Fibroblast of mammary gland (primary cell): ENCODE measurements around the gene CRIM1.

Experiments used
- DNase-seq: peaks from one replicate; pipeline ENCODE4 v3.0.0-alpha.2; 2010; ENCODE audit warnings: low read depth
- H3K4me3 ChIP-seq: 2 replicates; pipeline ENCODE4 v1.5.1; 2011; ENCODE audit warnings: low read depth, mild to moderate bottlenecking, low read length, moderate library complexity; ENCODE audit not compliant: control insufficient read depth
- TF ChIP-seq, protein P1 (sequence below): conservative IDR thresholded peaks from 2 replicates; pipeline ENCODE4 v1.5.1; 2011; ENCODE audit warnings: low read depth, low read length, inconsistent platforms; ENCODE audit not compliant: control insufficient read depth, insufficient read depth

CRIM1 gene

DNA sequence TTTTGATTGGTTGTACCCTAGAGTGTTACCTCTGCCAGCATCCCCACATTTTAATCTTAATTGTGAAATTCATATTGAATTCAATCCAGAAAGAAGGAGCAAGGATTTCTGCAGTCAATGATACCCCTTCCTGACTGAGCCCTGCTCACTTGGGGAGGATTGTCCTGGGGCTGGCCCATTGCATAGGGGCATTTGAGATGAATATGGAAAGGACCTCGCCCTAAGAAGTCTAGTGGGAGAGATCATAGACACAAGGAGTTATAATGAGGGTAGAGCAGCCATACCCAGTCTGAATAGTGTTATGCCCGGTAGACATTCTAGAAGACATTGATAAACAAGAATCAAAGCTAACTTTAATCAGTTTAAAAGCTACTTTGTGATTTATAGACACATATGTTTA, 53.8 kb downstream of the CRIM1 start:
- no peak for DNase-seq
- TF ChIP-seq, protein P1, sequence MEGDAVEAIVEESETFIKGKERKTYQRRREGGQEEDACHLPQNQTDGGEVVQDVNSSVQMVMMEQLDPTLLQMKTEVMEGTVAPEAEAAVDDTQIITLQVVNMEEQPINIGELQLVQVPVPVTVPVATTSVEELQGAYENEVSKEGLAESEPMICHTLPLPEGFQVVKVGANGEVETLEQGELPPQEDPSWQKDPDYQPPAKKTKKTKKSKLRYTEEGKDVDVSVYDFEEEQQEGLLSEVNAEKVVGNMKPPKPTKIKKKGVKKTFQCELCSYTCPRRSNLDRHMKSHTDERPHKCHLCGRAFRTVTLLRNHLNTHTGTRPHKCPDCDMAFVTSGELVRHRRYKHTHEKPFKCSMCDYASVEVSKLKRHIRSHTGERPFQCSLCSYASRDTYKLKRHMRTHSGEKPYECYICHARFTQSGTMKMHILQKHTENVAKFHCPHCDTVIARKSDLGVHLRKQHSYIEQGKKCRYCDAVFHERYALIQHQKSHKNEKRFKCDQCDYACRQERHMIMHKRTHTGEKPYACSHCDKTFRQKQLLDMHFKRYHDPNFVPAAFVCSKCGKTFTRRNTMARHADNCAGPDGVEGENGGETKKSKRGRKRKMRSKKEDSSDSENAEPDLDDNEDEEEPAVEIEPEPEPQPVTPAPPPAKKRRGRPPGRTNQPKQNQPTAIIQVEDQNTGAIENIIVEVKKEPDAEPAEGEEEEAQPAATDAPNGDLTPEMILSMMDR, result no peak
- no peak overlapping the region for H3K4me3 ChIP-seq

DNA sequence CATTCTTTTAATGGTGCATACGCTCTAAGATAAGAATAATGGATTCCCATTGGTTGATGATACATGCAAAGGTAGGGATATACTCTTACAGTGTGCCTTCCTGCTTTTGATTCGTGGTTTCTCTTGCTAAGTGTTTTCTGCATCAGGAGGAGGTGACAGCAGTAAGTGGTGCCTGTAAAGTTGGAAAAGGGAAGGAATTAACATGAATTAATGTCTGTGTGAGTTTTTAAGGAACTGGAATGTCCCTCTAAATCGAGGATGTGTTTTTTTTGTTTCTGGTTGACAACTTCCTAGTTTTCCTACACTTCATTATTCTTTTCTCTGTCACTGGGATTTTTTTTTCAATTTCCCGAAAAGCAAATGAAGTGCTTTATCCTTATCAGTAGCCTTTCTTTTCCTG, 54.4 kb downstream of the CRIM1 start:
- TF ChIP-seq, protein P1, result no peak
- no peak for DNase-seq

DNA sequence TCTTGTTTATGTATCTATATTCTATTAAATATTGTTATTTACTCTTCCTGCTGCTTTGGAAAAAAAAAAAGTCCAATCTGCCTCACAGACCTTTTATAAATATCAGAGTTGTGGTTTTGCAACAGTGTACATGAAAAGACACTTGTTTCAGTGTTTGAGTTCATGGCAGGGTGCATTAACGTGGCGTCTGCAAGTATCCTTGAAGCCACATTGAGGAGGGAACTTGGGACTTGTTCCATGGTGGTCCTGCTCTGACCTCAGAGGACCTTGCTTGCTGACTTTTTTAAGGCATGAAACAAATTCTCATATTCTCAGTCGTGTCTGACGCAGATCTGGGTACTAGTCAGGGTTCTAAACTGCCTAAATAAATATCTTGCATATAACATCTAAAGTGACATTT, 55.1 kb downstream of the CRIM1 start:
- H3K4me3 ChIP-seq, result no peak overlapping the region
- DNase-seq, result no peak
- TF ChIP-seq, protein P1, result no peak

More for the DNA sequence above, 54.4 kb downstream of the CRIM1 start:
- H3K4me3 ChIP-seq, result no peak overlapping the region

DNA sequence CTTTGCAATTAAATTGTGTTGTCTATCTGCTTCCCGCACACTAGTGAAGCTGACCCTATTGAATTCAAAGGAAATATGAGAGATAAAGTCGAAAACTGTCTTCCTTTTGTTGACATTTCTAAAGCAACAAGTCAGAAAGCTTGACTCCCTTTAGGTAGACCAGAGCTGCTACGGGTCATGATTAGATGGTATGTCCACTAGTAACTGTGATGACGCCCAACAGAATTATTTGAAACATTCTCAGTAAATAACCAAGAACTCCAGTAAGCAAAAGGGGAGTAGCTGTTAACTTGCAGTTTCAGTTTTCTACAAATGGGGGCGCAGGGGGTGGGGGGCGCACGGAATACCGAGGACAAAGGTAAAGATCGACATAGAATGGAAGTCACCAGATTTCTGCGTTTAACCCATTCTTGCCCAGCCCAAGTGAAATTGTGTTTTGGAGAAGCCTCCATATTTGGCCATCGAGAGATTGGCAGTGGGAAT, 56.4 kb downstream of the CRIM1 start:
- TF ChIP-seq, protein P1, result no peak
- DNase-seq, result no peak
- H3K4me3 ChIP-seq, result no peak overlapping the region

DNA sequence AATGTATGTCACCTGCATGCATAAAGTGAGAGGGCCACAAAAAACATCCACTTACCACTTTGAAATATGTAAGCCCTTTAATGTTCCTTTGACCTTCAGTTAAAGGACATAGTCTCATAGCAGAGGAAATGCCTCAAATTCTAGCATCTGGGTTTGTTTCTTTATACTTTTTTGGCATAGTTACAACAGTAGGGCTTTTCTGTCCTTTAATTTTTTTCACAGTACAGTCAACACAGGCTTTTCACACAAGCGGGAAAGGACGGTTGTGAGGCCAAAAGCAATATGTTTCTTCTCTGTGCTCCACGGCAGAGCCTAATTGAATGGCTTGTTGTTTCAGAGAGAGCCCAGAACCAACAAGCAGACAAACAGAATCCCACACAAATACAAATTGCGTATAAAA, 57.6 kb downstream of the CRIM1 start:
- no peak for DNase-seq

DNA sequence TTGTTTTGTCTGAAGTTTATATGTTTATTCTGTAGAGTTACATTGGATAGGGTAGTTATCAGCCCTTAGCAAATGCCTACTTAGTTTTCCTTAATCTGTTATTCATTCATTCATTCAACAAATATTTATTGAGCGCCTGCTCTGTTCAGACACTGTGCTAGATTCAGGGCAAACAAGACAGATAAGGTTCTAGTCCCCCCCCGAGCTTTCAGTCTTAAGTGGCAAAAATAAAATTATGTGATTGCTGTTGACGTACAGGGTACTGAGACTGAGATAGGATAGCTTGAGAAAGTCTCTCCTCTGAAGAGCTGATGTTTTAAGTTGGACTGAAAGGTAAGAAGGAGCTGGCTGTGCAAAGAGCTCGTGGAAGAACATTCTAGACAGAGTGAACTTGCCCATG, 58.7 kb downstream of the CRIM1 start:
- no peak for DNase-seq
- TF ChIP-seq, protein P1, result no peak
- H3K4me3 ChIP-seq, result no peak overlapping the region

More for the DNA sequence above, 57.6 kb downstream of the CRIM1 start:
- TF ChIP-seq, protein P1, result no peak
- H3K4me3 ChIP-seq, result no peak overlapping the region
